Glutamatergic neuron (in vitro differentiated cells): ENCODE results near the gene EIF4G1. TPM values are rescaled to one million over a fixed set of nuclear protein-coding genes. Genes with fewer than 3 reads are reported as not detected.

Source experiments
- DNase-seq: peaks from one replicate; pipeline ENCODE4 v3.0.0; 2022
- H3K27ac Mint-ChIP-seq: one replicate; pipeline ENCODE4 v1.8.0; 2020; ENCODE audit warnings: mild to moderate bottlenecking, mixed read lengths, inconsistent platforms; ENCODE audit not compliant: unreplicated experiment
- H3K27me3 Mint-ChIP-seq: one replicate; pipeline ENCODE4 v1.8.0; 2020; ENCODE audit warnings: mild to moderate bottlenecking, moderate library complexity, mixed read lengths, inconsistent platforms; ENCODE audit not compliant: unreplicated experiment
- H3K36me3 Mint-ChIP-seq: one replicate; pipeline ENCODE4 v1.8.0; 2020; ENCODE audit warnings: mild to moderate bottlenecking, mixed read lengths, inconsistent platforms; ENCODE audit not compliant: unreplicated experiment
- H3K4me1 Mint-ChIP-seq: one replicate; pipeline ENCODE4 v1.8.0; 2020; ENCODE audit warnings: mild to moderate bottlenecking, low read depth, mixed read lengths, inconsistent platforms; ENCODE audit not compliant: unreplicated experiment
- H3K4me3 Mint-ChIP-seq: one replicate; pipeline ENCODE4 v1.8.0; 2020; ENCODE audit warnings: mild to moderate bottlenecking, mixed read lengths, inconsistent platforms; ENCODE audit not compliant: unreplicated experiment
- H3K9me3 Mint-ChIP-seq: one replicate; pipeline ENCODE4 v1.8.0; 2020; ENCODE audit warnings: mild to moderate bottlenecking, moderate library complexity, mixed read lengths, inconsistent platforms; ENCODE audit not compliant: unreplicated experiment
- CTCF ChIP-seq: fragments of 200-600 bp; sonication (generic); IDR thresholded peaks from one replicate; pipeline ENCODE4 v1.5.0; 2021; ENCODE audit not compliant: partially characterized antibody, unreplicated experiment
- total RNA-seq: library from RNA; stranded (reverse); fragmentation: NEBNext Ultra II Directional; extraction: Animal tissue kit (Norgen Biotek cat#: 25700); gene quantifications from one replicate; pipeline ENCODE4 v1.2.1, GENCODE V29; 2021; ENCODE audit not compliant: unreplicated experiment

EIF4G1 gene
- total RNA-seq, 1 donor from 2014 or later = 346 TPM

GRCh38 chr3:184378651-184379357, 64.4 kb downstream of the EIF4G1 start:
- H3K4me1 Mint-ChIP-seq = peaks cover 19% of the 10 kb centered on the region
- H3K36me3 Mint-ChIP-seq = no peaks in the 10 kb centered on the region
- peak overlapping the region; percentile 57 for H3K27ac Mint-ChIP-seq
- no peak for TF ChIP-seq CTCF
- DNase-seq = no peak
- peak overlapping the region; percentile 84 for H3K4me3 Mint-ChIP-seq
- H3K9me3 Mint-ChIP-seq = peaks cover 11% of the 10 kb centered on the region
- H3K27me3 Mint-ChIP-seq = peaks cover 13% of the 10 kb centered on the region

DNA sequence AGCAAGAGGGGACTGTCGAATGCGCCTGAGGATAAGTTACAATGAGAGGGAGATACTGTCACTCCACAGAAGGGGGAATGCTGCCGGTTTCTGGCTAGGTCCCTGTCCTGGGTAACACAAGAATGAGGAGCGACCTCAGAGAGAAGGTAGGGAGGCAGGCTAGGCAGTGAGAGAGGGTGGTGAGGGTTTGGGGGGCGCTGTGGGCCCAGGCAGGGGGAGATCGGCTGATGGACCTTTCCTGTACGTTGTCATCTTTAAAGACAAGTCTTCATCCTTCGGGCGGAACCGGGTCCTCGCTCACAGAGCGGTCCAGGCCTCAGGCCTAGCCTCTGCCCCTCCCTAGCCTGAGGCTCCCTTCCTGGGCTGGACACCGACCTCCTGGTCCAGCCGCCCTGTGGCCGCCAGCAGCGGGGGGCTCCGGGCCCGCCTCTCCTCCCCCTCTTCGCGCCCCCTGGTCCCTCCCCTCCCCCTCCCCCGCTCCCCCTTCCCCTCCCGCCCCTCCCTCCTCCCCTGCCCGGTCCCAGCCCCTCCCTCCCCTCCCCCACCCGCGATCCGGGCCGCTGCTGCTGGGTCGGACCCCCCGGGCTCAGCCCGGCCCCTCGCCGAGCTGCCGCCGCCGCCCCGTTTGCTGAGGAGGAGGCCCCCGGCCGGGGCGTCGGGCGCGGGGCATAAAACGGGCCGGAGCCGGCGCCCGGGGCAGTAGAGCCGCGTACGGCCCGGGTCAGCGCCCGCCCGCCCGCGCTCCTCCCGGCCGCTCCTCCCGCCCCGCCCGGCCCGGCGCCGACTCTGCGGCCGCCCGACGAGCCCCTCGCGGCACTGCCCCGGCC, 65.2 kb downstream of the EIF4G1 start, which contains the start of gene CHRD:
Gene CHRD (plus strand): TSS at position 697 of the 827 bp plus-strand sequence. CDS start 265 bp downstream, outside the sequence.
- H3K27me3 Mint-ChIP-seq = peaks cover 13% of the 10 kb centered on the region
- DNase-seq = peak; percentile 57

GRCh38 chr3:184380185-184380626, 65.8 kb downstream of the EIF4G1 start:
- Mint-ChIP-seq H3K27ac (no peak overlapping the region), H3K4me1 (peaks cover 19% of the 10 kb centered on the region), H3K36me3 (no peaks in the 10 kb centered on the region), H3K4me3 (no peak overlapping the region), H3K9me3 (peaks cover 11% of the 10 kb centered on the region), H3K27me3 (peaks cover 13% of the 10 kb centered on the region)
- no peak for TF ChIP-seq CTCF
- peak; percentile 84 for DNase-seq

More for the DNA sequence above, 65.2 kb downstream of the EIF4G1 start, which contains the start of gene CHRD:
- Mint-ChIP-seq H3K36me3 (no peaks in the 10 kb centered on the region), H3K27ac (peak within 1 kb of the TSS; percentile 57), H3K9me3 (peaks cover 11% of the 10 kb centered on the region), H3K4me3 (peak within 1 kb of the TSS; percentile 84), H3K4me1 (peaks cover 19% of the 10 kb centered on the region)
- no peak for TF ChIP-seq CTCF

DNA sequence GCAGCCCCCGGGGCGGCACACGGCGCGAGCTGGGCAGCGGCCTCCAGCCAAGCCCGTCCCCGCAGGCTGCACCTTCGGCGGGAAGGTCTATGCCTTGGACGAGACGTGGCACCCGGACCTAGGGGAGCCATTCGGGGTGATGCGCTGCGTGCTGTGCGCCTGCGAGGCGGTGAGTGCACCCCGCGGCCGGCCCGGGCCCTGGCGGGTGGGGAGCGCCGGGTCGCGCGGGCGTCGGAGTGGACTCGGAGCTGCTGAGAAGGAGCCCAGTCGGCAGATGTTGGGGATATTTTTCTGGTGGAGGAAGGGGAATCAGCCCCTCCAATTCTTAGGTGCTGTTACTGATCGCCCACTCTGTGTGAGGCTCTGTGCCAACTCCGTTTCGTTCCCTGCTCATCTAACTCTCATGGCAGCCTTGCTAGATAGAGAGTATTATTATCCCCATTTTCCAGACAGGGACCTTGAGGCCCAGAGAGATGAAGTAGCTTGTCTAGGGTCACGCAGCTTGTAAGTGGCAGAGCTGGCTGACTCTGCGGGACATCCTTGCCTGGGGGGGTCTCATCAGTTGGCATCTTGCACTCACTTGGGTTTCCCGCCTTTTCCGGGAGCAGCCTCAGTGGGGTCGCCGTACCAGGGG, 66.3 kb downstream of the EIF4G1 start:
- H3K4me3 Mint-ChIP-seq = peak overlapping the region; percentile 82
- peaks cover 13% of the 10 kb centered on the region for H3K27me3 Mint-ChIP-seq
- peaks cover 8% of the 10 kb centered on the region for H3K9me3 Mint-ChIP-seq

More for the DNA sequence above, 66.3 kb downstream of the EIF4G1 start:
- H3K4me1 Mint-ChIP-seq = peaks cover 19% of the 10 kb centered on the region
- H3K36me3 Mint-ChIP-seq = no peaks in the 10 kb centered on the region
- TF ChIP-seq CTCF = no peak
- DNase-seq = no peak
- H3K27ac Mint-ChIP-seq = peak overlapping the region; percentile 52
